ENCODE measurements around the gene FBXL5. TPM values are rescaled to one million over a fixed set of nuclear protein-coding genes. Genes with fewer than 3 reads are reported as not detected.

The FBXL5 gene, protein sequence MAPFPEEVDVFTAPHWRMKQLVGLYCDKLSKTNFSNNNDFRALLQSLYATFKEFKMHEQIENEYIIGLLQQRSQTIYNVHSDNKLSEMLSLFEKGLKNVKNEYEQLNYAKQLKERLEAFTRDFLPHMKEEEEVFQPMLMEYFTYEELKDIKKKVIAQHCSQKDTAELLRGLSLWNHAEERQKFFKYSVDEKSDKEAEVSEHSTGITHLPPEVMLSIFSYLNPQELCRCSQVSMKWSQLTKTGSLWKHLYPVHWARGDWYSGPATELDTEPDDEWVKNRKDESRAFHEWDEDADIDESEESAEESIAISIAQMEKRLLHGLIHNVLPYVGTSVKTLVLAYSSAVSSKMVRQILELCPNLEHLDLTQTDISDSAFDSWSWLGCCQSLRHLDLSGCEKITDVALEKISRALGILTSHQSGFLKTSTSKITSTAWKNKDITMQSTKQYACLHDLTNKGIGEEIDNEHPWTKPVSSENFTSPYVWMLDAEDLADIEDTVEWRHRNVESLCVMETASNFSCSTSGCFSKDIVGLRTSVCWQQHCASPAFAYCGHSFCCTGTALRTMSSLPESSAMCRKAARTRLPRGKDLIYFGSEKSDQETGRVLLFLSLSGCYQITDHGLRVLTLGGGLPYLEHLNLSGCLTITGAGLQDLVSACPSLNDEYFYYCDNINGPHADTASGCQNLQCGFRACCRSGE
- total RNA-seq: 100 to 1,000 TPM in 5 of 7 donors, 10 to 100 TPM in 2; 98.2 to 210 (median 141) TPM
- polyA plus RNA-seq: 10 to 100 TPM; 33.8 to 54.1 (median 33.9) TPM
- long read RNA-seq, donor 1, transcript FBXL5-201 (11 exons, 3,385 nt): major isoform, 10 of 46 reads
- long read RNA-seq, donor 1, partial matches to known transcripts: 28 of 46 reads
- long read RNA-seq, donor 1, other reads (novel, unspliced or antisense): 5 of 46 reads
- long read RNA-seq, donor 2, partial matches to known transcripts: 9 of 15 reads
- long read RNA-seq, donor 2, other reads (novel, unspliced or antisense): 0 of 15 reads

DNA sequence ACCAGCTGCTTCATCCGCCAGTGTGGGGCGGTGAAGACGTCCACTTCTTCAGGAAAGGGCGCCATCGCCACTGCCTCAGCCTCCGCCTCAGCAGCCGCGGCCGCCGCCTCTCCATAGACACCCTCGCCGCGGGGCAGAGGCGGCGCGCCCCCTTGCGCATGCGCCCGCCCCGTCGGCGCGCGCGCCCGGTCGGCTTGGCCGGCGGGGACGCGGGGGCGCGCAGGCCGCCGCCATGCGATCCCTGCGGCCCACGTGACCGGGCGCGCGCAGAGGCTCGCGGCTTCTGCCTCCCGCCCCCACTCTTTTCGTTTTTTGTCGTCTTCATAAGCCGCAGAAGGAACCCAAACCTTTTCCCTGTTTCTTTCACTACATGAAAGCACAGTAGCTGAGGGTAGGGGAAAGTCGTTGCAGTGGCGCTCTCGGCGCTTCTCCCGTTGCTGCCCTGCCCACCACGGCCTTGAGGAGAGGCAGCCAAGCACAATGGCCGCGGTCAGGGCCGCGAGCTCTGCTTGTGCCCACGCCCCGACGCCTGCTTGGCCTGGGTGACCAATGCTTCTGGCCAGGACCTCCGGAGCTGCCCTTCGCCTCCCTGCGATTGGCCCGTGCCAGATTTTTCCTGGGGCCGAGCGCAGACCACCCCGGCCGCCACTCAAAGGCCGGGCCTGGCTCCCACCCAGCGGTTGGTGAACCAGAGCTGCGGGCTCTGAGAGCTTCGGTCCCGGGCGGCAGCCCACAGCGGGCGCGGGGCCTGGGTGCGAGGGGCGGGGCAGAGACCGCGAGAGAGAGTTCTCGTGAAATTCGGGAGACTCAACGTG lies at the start of gene FBXL5:
Gene FBXL5 (minus strand): TSS at position 135 of the 815 bp plus-strand sequence. CDS start 70 bp downstream, at position 65.
- H3K27ac ChIP-seq: peak within 1 kb of the TSS; percentile 97 to 99 (median 99)
- peak; percentile 92 to 96 (median 95) for TF ChIP-seq POLR2AphosphoS5 (IDR thresholded peaks at IDR 0.05)
- TF ChIP-seq POLR2A (IDR thresholded peaks at IDR 0.05): peak; percentile 23 to 84 (median 27)
- TF ChIP-seq, protein P1, sequence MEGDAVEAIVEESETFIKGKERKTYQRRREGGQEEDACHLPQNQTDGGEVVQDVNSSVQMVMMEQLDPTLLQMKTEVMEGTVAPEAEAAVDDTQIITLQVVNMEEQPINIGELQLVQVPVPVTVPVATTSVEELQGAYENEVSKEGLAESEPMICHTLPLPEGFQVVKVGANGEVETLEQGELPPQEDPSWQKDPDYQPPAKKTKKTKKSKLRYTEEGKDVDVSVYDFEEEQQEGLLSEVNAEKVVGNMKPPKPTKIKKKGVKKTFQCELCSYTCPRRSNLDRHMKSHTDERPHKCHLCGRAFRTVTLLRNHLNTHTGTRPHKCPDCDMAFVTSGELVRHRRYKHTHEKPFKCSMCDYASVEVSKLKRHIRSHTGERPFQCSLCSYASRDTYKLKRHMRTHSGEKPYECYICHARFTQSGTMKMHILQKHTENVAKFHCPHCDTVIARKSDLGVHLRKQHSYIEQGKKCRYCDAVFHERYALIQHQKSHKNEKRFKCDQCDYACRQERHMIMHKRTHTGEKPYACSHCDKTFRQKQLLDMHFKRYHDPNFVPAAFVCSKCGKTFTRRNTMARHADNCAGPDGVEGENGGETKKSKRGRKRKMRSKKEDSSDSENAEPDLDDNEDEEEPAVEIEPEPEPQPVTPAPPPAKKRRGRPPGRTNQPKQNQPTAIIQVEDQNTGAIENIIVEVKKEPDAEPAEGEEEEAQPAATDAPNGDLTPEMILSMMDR (IDR thresholded peaks at IDR 0.05 in 8 of 11, conservative IDR thresholded peaks at IDR 0.05 in 3 of 11): peak in 1 of 11 experiments; percentile 19
- no peaks in the 10 kb centered on the region for H3K9me3 ChIP-seq
- peaks cover 30 to 79% (median 47%) of the 10 kb centered on the region in 6 donors for H3K4me1 ChIP-seq
- H3K4me3 ChIP-seq: peak within 1 kb of the TSS; percentile 61 to 92 (median 77)
- intact Hi-C loops (cut with DNase I; ENCODE audit: low total_unique reads): loop anchor here (10.0 kb wide), 2 partner anchors 421 to 651 kb away; partner anchors contain the start of gene CPEB2
- no peaks in the 10 kb centered on the region for H3K36me3 ChIP-seq
- H3K27me3 ChIP-seq (replicated peaks in 1 of 7): no peaks in the 10 kb centered on the region
- peak; percentile 96 for DNase-seq
- 8 to 12% (median 11%) methylated on average over 59 to 85 of the region's 85 CpGs for WGBS, 5 donors

DNA sequence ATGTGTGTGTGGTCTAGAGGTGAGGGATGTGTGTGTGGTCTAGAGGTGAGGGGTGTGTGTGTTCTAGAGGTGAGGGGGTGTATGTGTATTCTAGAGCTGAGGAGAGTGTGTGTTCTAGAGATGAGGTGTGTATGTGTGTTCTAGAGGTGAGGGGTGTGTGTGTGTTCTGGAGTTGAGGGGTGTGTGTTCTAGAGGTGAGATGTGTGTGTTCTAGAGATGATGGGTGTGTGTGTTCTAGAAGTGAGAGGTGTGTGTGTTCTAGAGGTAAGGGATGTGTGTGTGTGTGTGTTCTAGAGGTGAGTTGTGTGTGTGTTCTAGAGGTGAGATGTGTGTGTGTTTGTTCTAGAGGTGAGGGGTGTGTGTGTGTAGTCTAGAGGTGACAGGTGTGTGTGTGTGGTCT lies 49.0 kb upstream of the FBXL5 start:
- peaks cover 5 to 35% (median 13%) of the 10 kb centered on the region in 6 donors for H3K4me1 ChIP-seq
- H3K36me3 ChIP-seq: peaks cover 0 to 18% (median 0%) of the 10 kb centered on the region in 6 donors
- no peak for DNase-seq
- H3K27ac ChIP-seq: peak overlapping the region in 4 of 8 donors; percentile 38 to 92 (median 88)
- intact Hi-C loops (cut with DNase I; ENCODE audit: low total_unique reads): no loop called here
- TF ChIP-seq POLR2AphosphoS5 (IDR thresholded peaks at IDR 0.05) (no peak), POLR2A (IDR thresholded peaks at IDR 0.05) (no peak)
- TF ChIP-seq, protein P1 (IDR thresholded peaks at IDR 0.05 in 8 of 11, conservative IDR thresholded peaks at IDR 0.05 in 3 of 11): no peak
- peak overlapping the region in 1 of 8 donors; percentile 77 for H3K4me3 ChIP-seq
- peaks cover 0 to 5% (median 0%) of the 10 kb centered on the region in 7 donors for H3K27me3 ChIP-seq (replicated peaks in 1 of 7)
- H3K9me3 ChIP-seq: no peaks in the 10 kb centered on the region

DNA sequence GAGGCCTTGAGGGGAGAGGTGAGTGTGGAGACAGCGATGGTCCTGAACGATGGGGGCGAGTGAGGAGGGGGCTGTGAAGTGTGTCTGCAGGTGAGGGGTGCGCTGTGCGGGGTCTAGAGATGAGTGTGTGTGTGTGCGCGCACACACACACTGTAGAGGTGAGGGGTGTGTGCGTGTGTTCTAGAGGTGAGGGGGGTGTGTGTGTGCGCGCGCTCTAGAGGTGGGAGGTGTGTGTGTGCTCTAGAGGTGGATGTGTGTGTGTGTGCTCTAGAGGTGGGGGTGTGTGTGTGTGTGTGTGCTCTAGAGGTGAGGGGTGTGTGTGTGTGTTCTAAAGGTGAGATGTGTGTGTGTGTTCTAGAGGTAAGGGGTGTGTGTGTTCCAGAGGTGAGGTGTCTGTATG lies 48.3 kb upstream of the FBXL5 start:
- Histone ChIP-seq H3K27me3 (replicated peaks in 1 of 7) (peaks cover 0 to 5% (median 0%) of the 10 kb centered on the region in 7 donors), H3K36me3 (peaks cover 0 to 12% (median 0%) of the 10 kb centered on the region in 6 donors), H3K4me1 (peaks cover 5 to 35% (median 13%) of the 10 kb centered on the region in 6 donors), H3K4me3 (peak overlapping the region in 6 of 8 donors; percentile 43 to 77 (median 47)), H3K27ac (peak overlapping the region in 7 of 8 donors; percentile 63 to 92 (median 84)), H3K9me3 (no peaks in the 10 kb centered on the region)
- TF ChIP-seq POLR2A (IDR thresholded peaks at IDR 0.05) (no peak), POLR2AphosphoS5 (IDR thresholded peaks at IDR 0.05) (no peak)
- TF ChIP-seq, protein P1 (IDR thresholded peaks at IDR 0.05 in 8 of 11, conservative IDR thresholded peaks at IDR 0.05 in 3 of 11): no peak
- 82 to 93% (median 88%) methylated on average over 11 of the region's 11 CpGs for WGBS, 5 donors
- no peak for DNase-seq
- intact Hi-C loops (cut with DNase I; ENCODE audit: low total_unique reads): no loop called here
